Panc1 (cell line): Measurements from ENCODE around the gene FSTL1. TPM values are rescaled to one million over a fixed set of nuclear protein-coding genes. Genes with fewer than 3 reads are reported as not detected.

Experiments
- ATAC-seq: fragments of 200-7000 bp; cut with Tn5 transposase; 2 replicates; pipeline ENCODE4 v1.9.1; 2020; ENCODE audit warnings: mild to moderate bottlenecking, moderate library complexity
- BruUV-seq: library from RNA; stranded (reverse); fragments of 400-500 nt; replicated peaks from 2 replicates; lab custom pipeline; 2021; lab: Mats Ljungman, UMichigan
- CTCF ChIA-PET: fragments of 300-600 bp; sonication (Branson Sonifier 250); formaldehyde crosslinking; loops from one replicate; lab custom pipeline; 2022; ENCODE audit warnings: antibody characterized with exemption; lab: Charles Lee
- POLR2A ChIA-PET: fragments of 300-600 bp; sonication (Branson Sonifier 250); formaldehyde crosslinking; loops from one replicate; lab custom pipeline; 2022; ENCODE audit warnings: antibody characterized with exemption; lab: Charles Lee
- DNase-seq: peaks from one replicate; pipeline ENCODE4 v3.0.0-alpha.2; 2010; ENCODE audit warnings: low read depth, low spot score
- H3K27ac ChIP-seq: 2 replicates; pipeline ENCODE4 v1.5.1; 2011; ENCODE audit warnings: mild to moderate bottlenecking, low read length, inconsistent platforms
- H3K27me3 ChIP-seq: fragments of 200-500 bp; sonication (Bioruptor generic); 2 replicates; pipeline ENCODE4 v1.6.0; 2014; ENCODE audit warnings: low read length, inconsistent platforms; ENCODE audit not compliant: control insufficient read depth, insufficient read depth
- H3K36me3 ChIP-seq: fragments of 200-500 bp; sonication (Bioruptor generic); 2 replicates; pipeline ENCODE4 v1.5.1; 2014; ENCODE audit warnings: inconsistent platforms, mild to moderate bottlenecking, low read length, moderate library complexity; ENCODE audit not compliant: control insufficient read depth, insufficient read depth
- H3K4me1 ChIP-seq: 2 replicates; pipeline ENCODE4 v1.5.1; 2011; ENCODE audit warnings: inconsistent platforms, mild to moderate bottlenecking, low read length, moderate library complexity; ENCODE audit not compliant: control insufficient read depth, insufficient read depth
- H3K4me3 ChIP-seq, 2 experiments: 2 replicates each; pipeline ENCODE4 v1.5.1; 2011 to 2012; ENCODE audit warnings: low read depth in 2 of 2, low read length in 2 of 2, mild to moderate bottlenecking in 2 of 2, inconsistent platforms in 1 of 2, moderate library complexity in 1 of 2
- H3K9me3 ChIP-seq: fragments of 200-500 bp; sonication (Bioruptor generic); 2 replicates; pipeline ENCODE4 v1.5.1; 2014; ENCODE audit warnings: low read depth, mild to moderate bottlenecking, inconsistent platforms, low read length, moderate library complexity; ENCODE audit not compliant: control insufficient read depth, insufficient read depth
- POLR2AphosphoS5 ChIP-seq: IDR thresholded peaks from 2 replicates; pipeline ENCODE4 v1.6.1; 2012; ENCODE audit warnings: mild to moderate bottlenecking, low read depth, low read length, moderate library complexity
- REST ChIP-seq, 2 experiments: IDR thresholded peaks; 2 replicates each; pipeline ENCODE4 v1.6.1; 2011 to 2012; ENCODE audit warnings: low read depth in 2 of 2, control low read depth in 1 of 2, low read length in 1 of 2, mild to moderate bottlenecking in 1 of 2, moderate library complexity in 1 of 2; ENCODE audit not compliant: insufficient read depth in 1 of 2
- SIN3A ChIP-seq: IDR thresholded peaks from 2 replicates; pipeline ENCODE4 v1.6.1; 2012; ENCODE audit warnings: low read depth, mild to moderate bottlenecking, low read length, moderate library complexity, borderline replicate concordance; ENCODE audit not compliant: insufficient read depth
- TCF7L2 ChIP-seq: IDR thresholded peaks from 2 replicates; pipeline ENCODE4 v1.6.1; 2011; ENCODE audit warnings: mild to moderate bottlenecking, low read depth, low read length, inconsistent platforms
- in situ Hi-C: cut with HindIII; loops from 2 replicates; pipeline ENCODE4 v1.10.0; 2016; ENCODE audit warnings: low sequenced_read_pairs, low pct_unique_long_range_greater_than_20kb
- intact Hi-C: fragments of 100-400 bp; cut with micrococcal nuclease; formaldehyde crosslinking; loops from one replicate; pipeline ENCODE4 v1.10.0; 2022; ENCODE audit not compliant: unreplicated experiment
- total RNA-seq: library from RNA; stranded (reverse); gene quantifications from one replicate; pipeline ENCODE4 v1.2.1, GENCODE V29; 2021; ENCODE audit not compliant: unreplicated experiment
- TF ChIP-seq, protein P1 (sequence below): fragments of 450-650 bp; IDR thresholded peaks from 2 replicates; pipeline ENCODE4 v1.5.1; 2017; ENCODE audit warnings: mild to moderate bottlenecking

Gene FSTL1
- total RNA-seq, 1 experiment from 2014 or later, result 9.2 TPM

DNA sequence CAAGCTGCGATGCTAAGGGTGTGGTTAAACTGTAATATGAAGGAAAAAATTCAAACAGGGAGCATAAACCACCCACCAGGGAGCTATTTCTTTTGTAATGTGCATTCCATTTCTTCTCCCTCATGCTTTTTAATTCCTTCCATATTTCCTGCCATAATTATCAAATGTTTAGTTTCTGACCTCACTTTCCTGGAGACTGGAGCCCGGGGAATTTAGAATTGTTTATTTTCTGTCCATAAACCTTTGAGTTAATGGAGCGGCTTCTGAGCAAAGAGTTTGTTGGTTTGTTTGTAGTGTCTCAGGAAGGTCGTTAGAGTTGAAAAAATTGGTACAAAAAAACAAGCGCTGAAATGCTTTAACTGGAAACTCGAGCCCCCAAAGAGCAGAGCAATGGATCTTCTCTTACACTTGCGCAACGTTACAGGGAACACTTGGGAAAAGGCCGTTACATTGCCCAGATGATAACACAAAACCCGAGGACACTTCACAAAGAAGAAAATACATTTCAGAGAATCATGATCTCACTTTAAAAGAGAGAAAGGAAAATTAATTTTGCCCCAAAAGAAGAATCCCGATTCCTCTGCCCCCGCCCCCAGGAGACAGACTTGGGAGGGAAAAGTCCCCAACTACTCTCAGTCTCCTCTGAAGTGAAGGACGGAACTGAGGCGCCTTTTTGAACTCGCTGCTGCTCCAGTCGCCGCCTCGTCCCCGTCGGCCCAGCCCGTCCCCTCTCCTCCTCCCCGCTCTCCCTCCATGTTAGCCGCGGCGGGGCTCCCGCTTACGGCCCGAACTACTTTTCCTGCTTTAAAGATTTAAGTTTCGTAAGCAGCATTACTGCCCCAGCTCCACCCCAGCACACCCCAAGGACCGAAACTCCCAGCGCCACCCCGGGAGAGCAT is 842 bp downstream of the FSTL1 start:
- intact Hi-C loops (no loop called here), in situ Hi-C loops (no loop called here)
- Histone ChIP-seq H3K4me3 (peak overlapping the region; percentile 54 to 59), H3K27ac (no peak overlapping the region), H3K9me3 (no peaks in the 10 kb centered on the region), H3K4me1 (0 out of 2 replicates have a peak, but pooled peaks cover 3% of the 10 kb centered on the region), H3K36me3 (no peaks in the 10 kb centered on the region), H3K27me3 (peaks cover 22% of the 10 kb centered on the region)
- DNase-seq, result no peak
- BruUV-seq, result no TSS peak
- ATAC-seq, result peak; percentile 70
- CTCF ChIA-PET, result interaction anchor here (0.6 kb wide), 1 partner anchor 186 kb away, joined by 3 read pairs; no protein-coding TSS in a partner anchor
- POLR2A ChIA-PET, result no interaction called here
- no peak for TF ChIP-seq REST (IDR thresholded peaks at IDR 0.05; ENCODE audit: insufficient read depth in 1 of 2, low read depth in 2 of 2, low read length in 1 of 2)
- TF ChIP-seq, protein P1, sequence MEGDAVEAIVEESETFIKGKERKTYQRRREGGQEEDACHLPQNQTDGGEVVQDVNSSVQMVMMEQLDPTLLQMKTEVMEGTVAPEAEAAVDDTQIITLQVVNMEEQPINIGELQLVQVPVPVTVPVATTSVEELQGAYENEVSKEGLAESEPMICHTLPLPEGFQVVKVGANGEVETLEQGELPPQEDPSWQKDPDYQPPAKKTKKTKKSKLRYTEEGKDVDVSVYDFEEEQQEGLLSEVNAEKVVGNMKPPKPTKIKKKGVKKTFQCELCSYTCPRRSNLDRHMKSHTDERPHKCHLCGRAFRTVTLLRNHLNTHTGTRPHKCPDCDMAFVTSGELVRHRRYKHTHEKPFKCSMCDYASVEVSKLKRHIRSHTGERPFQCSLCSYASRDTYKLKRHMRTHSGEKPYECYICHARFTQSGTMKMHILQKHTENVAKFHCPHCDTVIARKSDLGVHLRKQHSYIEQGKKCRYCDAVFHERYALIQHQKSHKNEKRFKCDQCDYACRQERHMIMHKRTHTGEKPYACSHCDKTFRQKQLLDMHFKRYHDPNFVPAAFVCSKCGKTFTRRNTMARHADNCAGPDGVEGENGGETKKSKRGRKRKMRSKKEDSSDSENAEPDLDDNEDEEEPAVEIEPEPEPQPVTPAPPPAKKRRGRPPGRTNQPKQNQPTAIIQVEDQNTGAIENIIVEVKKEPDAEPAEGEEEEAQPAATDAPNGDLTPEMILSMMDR, result no peak
- TF ChIP-seq SIN3A, result no peak
- no peak for TF ChIP-seq TCF7L2
- no peak for TF ChIP-seq POLR2AphosphoS5

DNA sequence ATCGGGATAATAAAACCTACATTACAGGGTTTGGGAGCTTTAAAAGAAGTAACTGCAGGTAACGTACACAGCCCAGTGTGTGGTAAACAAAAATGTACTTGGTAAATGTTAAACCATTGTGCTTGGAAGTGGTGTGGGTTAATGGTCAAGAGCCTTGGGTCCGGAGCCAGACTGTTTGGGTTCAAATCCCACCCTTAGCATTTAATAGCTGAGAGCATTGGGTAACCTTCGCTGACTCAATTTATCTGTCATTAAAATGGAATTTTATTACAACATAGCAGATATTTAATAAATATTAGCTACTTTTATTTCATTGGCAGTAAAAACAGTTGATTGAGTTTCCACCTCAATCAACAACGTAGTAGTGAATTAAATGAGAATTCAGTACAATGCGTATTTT is 1.5 kb downstream of the FSTL1 start:
- no peak for DNase-seq
- Histone ChIP-seq H3K27ac (no peak overlapping the region), H3K4me3 (peak overlapping the region in 1 of 2 experiments; percentile 54; a peak in 1 of 4 replicates), H3K27me3 (peaks cover 23% of the 10 kb centered on the region), H3K9me3 (no peaks in the 10 kb centered on the region), H3K36me3 (no peaks in the 10 kb centered on the region), H3K4me1 (0 out of 2 replicates have a peak, but pooled peaks cover 3% of the 10 kb centered on the region)
- intact Hi-C loops (no loop called here), in situ Hi-C loops (no loop called here)
- no peak for ATAC-seq
- CTCF ChIA-PET, result interaction anchor here (0.6 to 0.9 kb wide), 2 partner anchors 22 to 186 kb away, joined by 3 to 5 read pairs; no protein-coding TSS in a partner anchor
- TF ChIP-seq POLR2AphosphoS5 (no peak), TCF7L2 (no peak), SIN3A (no peak), REST (IDR thresholded peaks at IDR 0.05; ENCODE audit: insufficient read depth in 1 of 2, low read depth in 2 of 2, low read length in 1 of 2) (no peak)
- TF ChIP-seq, protein P1, result no peak
- POLR2A ChIA-PET, result no interaction called here
- BruUV-seq, result no TSS peak
